ENCODE measurements around the gene DNAJC27.

- TF ChIP-seq CTCF (IDR thresholded peaks at IDR 0.05) (no peak), POLR2A (IDR thresholded peaks at IDR 0.05) (no peak)
These were observed 683 bp upstream of the DNAJC27 start for GRCh38 chr2:24972315-24972961.
